ENCODE data around the gene NIPBL.

GRCh38 chr5:36982146-36982545, 105.6 kb downstream of the NIPBL start:
- no peak for TF ChIP-seq POLR2A (IDR thresholded peaks at IDR 0.05; ENCODE audit: low read depth, low read length)
- TF ChIP-seq TAF1 (IDR thresholded peaks at IDR 0.05; ENCODE audit: low read depth, low read length), result no peak
- no peak for TF ChIP-seq POLR2AphosphoS5 (IDR thresholded peaks at IDR 0.05; ENCODE audit: low read depth, low read length)
- TF ChIP-seq SPI1 (IDR thresholded peaks at IDR 0.05; ENCODE audit: low read depth, low read length), result no peak
- TF ChIP-seq POU2F2 (IDR thresholded peaks at IDR 0.05; ENCODE audit: low read depth, low read length), result no peak
